Natural killer cell treated with Interleukin-12 subunit alpha and Interleukin-12 subunit beta and Interleukin-15 and Interleukin-18, amount 100 ng/mL, for 72 hours (primary cell): ENCODE data around the gene REV3L. TPM values are rescaled to one million over a fixed set of nuclear protein-coding genes. Genes with fewer than 3 reads are reported as not detected.
"Not testable (repeated sequence)": the region's sequence is repeated elsewhere in the genome, so short reads cannot be mapped to it uniquely, and the experiment has no call there.

Experiments used
- ATAC-seq, 2 donors: fragments of 150-1000 bp; cut with Tn5 transposase in 1 of 2; sonication (Bioruptor Pico), chemical (Tn5 transposase) in 1 of 2; 2 replicates each; pipeline ENCODE4 v1.10.0; 2021
- DNase-seq: peaks from one replicate; pipeline ENCODE4 v3.0.0; 2022; ENCODE audit warnings: low spot score
- H3K27ac Mint-ChIP-seq, 2 donors: 1 replicate in 1 of 2; 2 replicates in 1 of 2; pipeline ENCODE4 v1.8.0; 2022; ENCODE audit warnings: mixed read lengths in 2 of 2, mild to moderate bottlenecking in 1 of 2, moderate library complexity in 1 of 2
- H3K27me3 Mint-ChIP-seq, 2 donors: 1 replicate in 1 of 2; 2 replicates in 1 of 2; pipeline ENCODE4 v1.8.0; 2022; ENCODE audit warnings: mixed read lengths in 2 of 2
- H3K36me3 Mint-ChIP-seq: one replicate; pipeline ENCODE4 v1.8.0; 2022; ENCODE audit warnings: mixed read lengths
- H3K4me1 Mint-ChIP-seq, 2 donors: 1 replicate in 1 of 2; 2 replicates in 1 of 2; pipeline ENCODE4 v1.8.0; 2022; ENCODE audit warnings: low read depth in 2 of 2, mixed read lengths in 2 of 2, mild to moderate bottlenecking in 1 of 2
- H3K4me3 Mint-ChIP-seq: one replicate; pipeline ENCODE4 v1.8.0; 2022; ENCODE audit warnings: mixed read lengths
- H3K9me3 Mint-ChIP-seq: 2 replicates; pipeline ENCODE4 v1.8.0; 2022; ENCODE audit warnings: mixed read lengths
- total RNA-seq, 2 donors: library from RNA; stranded (reverse); gene quantifications; one replicate each; pipeline ENCODE4 v1.2.3, GENCODE V29; 2022

Gene REV3L
- total RNA-seq, 2 donors from 2014 or later: 12.8 to 31.0 TPM

DNA sequence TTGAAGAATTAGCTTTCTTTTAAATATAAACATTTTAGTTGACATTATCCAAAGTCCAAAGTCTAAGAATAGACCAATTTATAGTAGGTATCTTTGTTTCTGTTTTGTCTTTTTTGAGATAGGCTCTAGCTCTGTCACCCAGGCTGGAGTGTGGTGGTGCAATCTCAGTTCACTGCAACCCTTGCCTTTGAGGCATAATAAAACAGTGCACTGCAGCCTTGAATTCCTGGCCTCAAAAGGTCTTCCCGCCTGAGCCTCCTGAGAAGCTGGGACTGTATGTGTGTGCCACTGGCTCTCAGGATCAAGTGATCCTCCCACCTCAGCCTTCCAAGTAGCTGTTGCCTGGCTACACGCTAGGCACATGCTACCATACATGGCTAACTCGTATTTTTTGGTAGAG lies 135.4 kb downstream of the REV3L start:
- ATAC-seq (no peak), DNase-seq (no peak)
- Mint-ChIP-seq H3K9me3 (no peaks in the 10 kb centered on the region), H3K4me1 (no peaks in the 10 kb centered on the region), H3K36me3 (no peaks in the 10 kb centered on the region), H3K27me3 (no peaks in the 10 kb centered on the region), H3K27ac (no peak overlapping the region), H3K4me3 (no peak overlapping the region)

DNA sequence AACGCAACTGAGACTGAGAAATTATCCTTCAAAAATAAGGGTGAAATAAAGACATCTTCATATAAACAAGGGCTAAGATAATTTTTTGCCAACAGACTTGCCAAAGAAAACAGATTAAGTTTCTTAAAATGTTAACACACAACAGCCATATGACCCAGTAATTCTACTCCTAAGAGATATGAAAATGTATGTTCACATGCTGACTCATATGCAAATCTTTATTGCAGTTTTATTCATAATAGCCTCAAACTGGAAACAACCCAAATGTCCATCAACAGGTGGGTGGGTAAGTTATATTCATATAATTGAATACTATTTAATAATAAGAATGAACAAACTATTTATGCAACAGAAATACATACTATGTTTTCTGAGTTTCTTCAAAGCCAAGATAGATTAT lies 140.1 kb downstream of the REV3L start:
- peak overlapping the region; percentile 23 for H3K4me3 Mint-ChIP-seq
- peaks cover 10% of the 10 kb centered on the region for H3K36me3 Mint-ChIP-seq
- peaks cover 4 to 14% of the 10 kb centered on the region in 2 donors for H3K4me1 Mint-ChIP-seq
- H3K9me3 Mint-ChIP-seq: no peaks in the 10 kb centered on the region
- no peak for DNase-seq
- no peaks in the 10 kb centered on the region for H3K27me3 Mint-ChIP-seq
- ATAC-seq: peak in 1 of 2 donors; percentile 64
- H3K27ac Mint-ChIP-seq: peak overlapping the region; percentile 58 to 62

DNA sequence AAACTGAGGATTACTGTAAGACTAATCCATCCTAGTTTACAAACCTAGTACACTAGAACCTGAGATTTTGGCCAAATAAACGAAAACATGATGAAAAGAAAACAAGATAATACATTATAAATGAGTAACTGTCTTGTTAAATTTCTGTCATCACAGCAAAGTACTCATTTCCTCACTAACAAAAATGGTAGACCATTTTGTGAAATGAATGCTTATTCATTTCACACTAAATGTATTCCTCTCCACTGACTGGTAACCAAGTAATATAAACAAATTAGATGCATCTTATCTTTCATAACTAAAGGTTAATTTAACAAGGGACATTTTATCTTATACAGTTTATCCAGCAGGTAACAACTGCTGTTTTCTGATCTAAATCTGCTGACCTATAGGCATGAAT lies 143.7 kb downstream of the REV3L start:
- DNase-seq (no peak), ATAC-seq (peak; percentile 53 to 72)
- Mint-ChIP-seq H3K4me1 (peaks cover 4 to 14% of the 10 kb centered on the region in 2 donors), H3K27me3 (no peaks in the 10 kb centered on the region), H3K4me3 (peak overlapping the region; percentile 51), H3K9me3 (no peaks in the 10 kb centered on the region), H3K36me3 (peaks cover 10% of the 10 kb centered on the region), H3K27ac (peak overlapping the region; percentile 76 to 86)

DNA sequence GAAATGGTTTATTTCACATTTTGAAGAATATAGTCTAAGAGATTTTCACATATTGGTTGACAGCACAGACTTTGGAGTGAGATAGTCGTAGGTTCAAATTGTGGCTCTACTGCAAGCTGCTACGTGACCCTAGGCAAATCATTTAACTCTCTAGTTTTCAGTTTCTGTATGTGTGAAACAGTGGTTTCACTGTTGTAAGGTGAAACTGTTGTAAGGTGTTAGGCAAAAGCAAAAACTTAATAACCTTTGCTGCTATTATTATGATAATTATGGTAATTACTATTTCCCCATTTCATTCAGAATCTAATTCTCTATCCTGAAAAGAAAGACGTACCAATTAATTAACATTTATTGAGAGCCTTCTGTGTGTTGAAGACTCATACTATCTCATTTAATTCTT lies 144.2 kb downstream of the REV3L start:
- Mint-ChIP-seq H3K27ac (peak overlapping the region; percentile 76 to 86), H3K9me3 (no peaks in the 10 kb centered on the region), H3K4me3 (peak overlapping the region; percentile 51), H3K27me3 (no peaks in the 10 kb centered on the region), H3K4me1 (peaks cover 4 to 14% of the 10 kb centered on the region in 2 donors), H3K36me3 (peaks cover 10% of the 10 kb centered on the region)
- no peak for DNase-seq
- ATAC-seq: peak; percentile 91

DNA sequence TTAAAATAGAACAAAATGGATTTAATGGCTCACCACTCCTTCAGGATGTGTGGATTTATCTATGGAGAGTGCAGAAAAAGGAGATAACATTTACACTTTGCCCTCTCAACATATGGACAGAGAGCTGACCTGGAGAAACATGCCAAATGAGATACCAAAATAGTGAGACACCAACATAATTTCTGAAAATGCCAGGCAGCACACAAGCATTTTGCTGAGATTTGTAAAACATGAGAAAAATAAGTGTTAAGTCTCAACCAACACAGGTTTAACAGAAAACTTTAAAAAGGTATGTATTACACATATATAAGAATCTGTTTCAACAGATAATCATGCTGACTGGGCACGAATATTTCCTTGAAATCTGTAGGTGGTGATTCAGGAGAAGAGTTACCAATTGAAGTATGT lies 145.2 kb downstream of the REV3L start:
- Mint-ChIP-seq H3K9me3 (no peaks in the 10 kb centered on the region), H3K27me3 (no peaks in the 10 kb centered on the region), H3K27ac (no peak overlapping the region), H3K36me3 (peaks cover 10% of the 10 kb centered on the region), H3K4me1 (peaks cover 4 to 14% of the 10 kb centered on the region in 2 donors), H3K4me3 (no peak overlapping the region)
- no peak for DNase-seq
- ATAC-seq: no peak

DNA sequence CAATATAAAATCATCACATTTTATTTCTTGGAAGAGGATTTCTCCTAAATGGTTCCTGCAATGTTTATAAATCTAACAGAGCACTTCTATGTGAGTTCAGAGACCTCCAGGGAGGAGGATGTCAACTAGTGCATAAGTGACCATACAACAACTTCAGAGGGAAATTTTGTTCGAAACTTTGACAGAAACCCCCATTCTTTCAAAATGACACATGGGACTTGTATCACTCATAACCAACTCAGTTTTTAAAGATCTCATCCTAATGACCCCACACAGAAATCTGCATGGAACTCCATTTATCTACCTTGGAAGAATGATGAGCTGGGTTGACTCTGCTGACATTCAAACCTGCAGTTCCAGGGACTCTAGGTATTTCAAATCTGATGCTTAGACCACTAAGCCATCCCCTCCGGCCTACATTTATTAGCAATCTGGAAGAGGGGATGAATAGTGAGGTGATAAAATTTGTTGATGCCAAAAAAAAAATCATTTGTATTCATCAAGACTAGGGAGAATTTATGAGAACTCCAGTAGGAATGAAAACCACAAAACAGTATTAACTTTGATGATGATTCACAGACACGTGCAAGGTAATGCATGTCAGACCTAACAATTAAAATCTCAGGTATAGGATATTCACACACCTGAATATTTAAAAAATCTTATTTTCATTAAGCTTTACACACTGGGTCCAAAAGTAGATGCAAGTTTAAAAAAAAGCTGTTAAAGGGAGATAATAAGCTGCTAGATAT lies 153.0 kb downstream of the REV3L start:
- no peaks in the 10 kb centered on the region for H3K27me3 Mint-ChIP-seq
- no peaks in the 10 kb centered on the region for H3K9me3 Mint-ChIP-seq
- H3K36me3 Mint-ChIP-seq: peaks cover 9% of the 10 kb centered on the region
- H3K4me3 Mint-ChIP-seq: no peak overlapping the region
- H3K27ac Mint-ChIP-seq: no peak overlapping the region
- peak in 1 of 2 donors; percentile 58 for ATAC-seq
- DNase-seq: no peak
- no peaks in the 10 kb centered on the region for H3K4me1 Mint-ChIP-seq

DNA sequence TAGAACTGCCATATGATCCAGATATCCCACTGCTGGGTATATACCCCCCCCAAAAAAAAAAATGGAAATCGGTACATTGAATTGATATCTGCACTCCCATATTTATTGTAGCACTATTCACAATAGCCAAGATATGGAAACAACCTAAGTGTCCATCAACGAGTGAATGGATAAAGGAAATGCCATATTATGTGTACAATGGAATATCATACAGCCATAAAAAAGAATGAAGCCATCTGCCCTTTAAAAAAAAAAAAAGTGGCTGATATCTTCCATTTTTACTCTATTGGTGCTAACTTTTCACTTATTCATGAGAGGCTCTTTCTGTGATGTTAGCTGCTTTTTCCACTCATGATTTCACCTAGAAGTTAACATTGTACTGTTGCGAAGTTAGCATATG lies 156.5 kb downstream of the REV3L start:
- Mint-ChIP-seq H3K4me1 (no peaks in the 10 kb centered on the region), H3K27me3 (no peaks in the 10 kb centered on the region), H3K9me3 (no peaks in the 10 kb centered on the region), H3K4me3 (no peak overlapping the region), H3K27ac (no peak overlapping the region), H3K36me3 (peaks cover 9% of the 10 kb centered on the region)
- ATAC-seq (no peak), DNase-seq (no peak)

DNA sequence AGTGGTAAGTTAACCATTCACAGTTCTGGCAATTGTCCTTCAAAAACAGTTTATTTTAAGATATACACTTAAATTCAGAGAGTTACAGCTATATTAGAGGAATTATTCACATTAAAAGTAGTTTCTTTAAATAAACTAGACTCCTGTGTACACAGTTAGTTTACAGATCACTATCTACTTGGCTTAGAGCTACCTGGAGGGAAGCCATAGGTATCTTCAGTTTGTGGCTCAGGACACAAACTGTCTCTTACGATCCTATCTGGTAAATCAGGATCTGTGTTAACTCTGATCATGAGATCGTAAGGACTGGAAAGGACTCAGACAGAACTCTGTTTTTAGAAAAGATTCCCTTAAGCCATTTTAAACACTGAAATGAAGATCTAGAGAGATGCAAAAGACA lies 160.9 kb downstream of the REV3L start:
- DNase-seq: no peak
- H3K9me3 Mint-ChIP-seq: no peaks in the 10 kb centered on the region
- H3K4me3 Mint-ChIP-seq: no peak overlapping the region
- H3K36me3 Mint-ChIP-seq: peaks cover 9% of the 10 kb centered on the region
- no peaks in the 10 kb centered on the region for H3K27me3 Mint-ChIP-seq
- H3K4me1 Mint-ChIP-seq: no peaks in the 10 kb centered on the region
- no peak for ATAC-seq
- H3K27ac Mint-ChIP-seq: no peak overlapping the region

DNA sequence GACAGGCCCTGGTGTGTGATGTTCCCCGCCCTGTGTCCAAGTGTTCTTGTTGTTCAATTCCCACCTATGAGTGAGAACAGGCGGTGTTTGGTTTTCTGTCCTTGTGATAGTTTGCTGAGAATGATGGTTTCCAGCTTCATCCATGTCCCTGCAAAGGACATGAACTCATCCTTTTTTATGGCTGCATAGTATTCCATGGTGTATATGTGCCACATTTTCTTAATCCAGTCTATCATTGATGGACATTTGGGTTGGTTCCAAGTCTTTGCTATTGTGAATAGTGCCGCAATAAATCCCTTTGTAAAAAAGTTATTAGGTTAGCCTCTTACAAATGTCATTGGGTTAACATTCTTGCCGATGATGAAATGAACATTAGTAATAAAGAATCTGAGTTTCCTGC lies 175.1 kb downstream of the REV3L start:
- not testable (repeated sequence) for H3K4me1 Mint-ChIP-seq, H3K27ac Mint-ChIP-seq, H3K9me3 Mint-ChIP-seq, ATAC-seq, H3K27me3 Mint-ChIP-seq, DNase-seq, H3K4me3 Mint-ChIP-seq
- H3K36me3 Mint-ChIP-seq: peaks cover 12% of the 10 kb centered on the region

DNA sequence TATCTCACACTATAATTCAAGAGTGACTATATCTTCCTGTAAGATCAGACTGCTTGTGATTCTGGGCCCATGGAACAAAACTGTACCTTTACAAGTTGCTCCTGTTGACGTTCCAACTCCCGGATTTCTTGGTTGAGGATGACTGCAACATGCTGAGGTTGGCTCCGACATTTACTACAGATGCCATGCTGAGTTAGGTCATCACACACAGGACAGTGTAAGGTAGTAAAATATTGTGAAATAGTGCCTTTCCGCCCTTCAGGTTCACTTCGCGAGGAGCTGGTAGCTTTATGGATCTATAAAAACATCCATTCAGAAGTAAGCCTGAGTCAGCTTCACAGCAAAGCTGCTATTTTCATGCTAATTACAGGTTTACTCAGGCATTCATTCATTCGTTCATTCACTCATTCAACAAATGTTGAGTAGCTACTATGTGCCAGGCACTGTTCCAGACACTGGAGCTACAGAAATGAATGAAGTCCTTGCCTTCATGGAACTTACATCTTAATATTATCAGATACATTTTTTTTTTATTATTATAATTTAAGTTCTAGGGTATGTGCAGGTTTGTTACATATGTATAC lies 175.7 kb downstream of the REV3L start:
- Mint-ChIP-seq H3K9me3 (no peaks in the 10 kb centered on the region), H3K36me3 (peaks cover 12% of the 10 kb centered on the region), H3K4me3 (no peak overlapping the region), H3K27ac (no peak overlapping the region), H3K27me3 (no peaks in the 10 kb centered on the region), H3K4me1 (no peaks in the 10 kb centered on the region)
- no peak for DNase-seq
- ATAC-seq: no peak

DNA sequence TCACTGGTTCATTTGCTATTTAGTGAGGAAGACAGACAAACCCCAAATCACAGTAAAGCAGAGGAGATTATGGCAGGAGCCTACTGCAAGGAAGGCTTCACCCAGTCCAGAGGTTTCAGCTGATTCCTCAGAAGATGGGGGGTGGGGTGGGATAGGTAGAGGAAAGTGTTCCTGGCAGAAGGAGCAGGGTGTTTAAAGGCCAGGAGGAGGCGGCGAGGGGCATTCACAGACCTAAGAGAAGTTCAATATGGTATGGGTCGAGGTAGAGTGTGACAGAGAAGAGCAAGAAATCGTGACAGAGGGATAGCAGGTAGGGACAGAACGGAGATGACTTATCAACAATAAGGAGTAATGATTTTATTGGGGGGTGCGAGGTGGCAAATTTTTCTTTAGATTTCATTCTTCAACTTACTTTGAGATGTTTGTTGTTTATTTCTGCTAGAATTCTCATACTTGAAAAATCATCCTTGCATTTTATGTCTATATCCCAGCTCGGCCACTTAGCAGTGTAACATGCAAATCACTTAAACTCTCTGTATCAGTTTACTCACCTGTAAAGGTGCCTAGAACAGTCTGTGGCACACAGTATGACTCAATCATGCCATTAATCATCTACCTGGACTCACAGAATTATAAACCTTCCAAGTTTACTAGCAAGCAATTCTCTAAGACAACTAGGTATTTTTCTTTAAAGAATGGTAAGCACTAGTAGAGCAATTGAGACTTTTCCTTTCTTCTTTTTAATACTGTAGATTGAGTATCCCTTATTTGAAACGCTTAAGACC lies 176.7 kb downstream of the REV3L start:
- Mint-ChIP-seq H3K36me3 (peaks cover 12% of the 10 kb centered on the region), H3K4me3 (no peak overlapping the region), H3K9me3 (no peaks in the 10 kb centered on the region), H3K27me3 (no peaks in the 10 kb centered on the region), H3K4me1 (no peaks in the 10 kb centered on the region), H3K27ac (no peak overlapping the region)
- ATAC-seq (no peak), DNase-seq (no peak)

DNA sequence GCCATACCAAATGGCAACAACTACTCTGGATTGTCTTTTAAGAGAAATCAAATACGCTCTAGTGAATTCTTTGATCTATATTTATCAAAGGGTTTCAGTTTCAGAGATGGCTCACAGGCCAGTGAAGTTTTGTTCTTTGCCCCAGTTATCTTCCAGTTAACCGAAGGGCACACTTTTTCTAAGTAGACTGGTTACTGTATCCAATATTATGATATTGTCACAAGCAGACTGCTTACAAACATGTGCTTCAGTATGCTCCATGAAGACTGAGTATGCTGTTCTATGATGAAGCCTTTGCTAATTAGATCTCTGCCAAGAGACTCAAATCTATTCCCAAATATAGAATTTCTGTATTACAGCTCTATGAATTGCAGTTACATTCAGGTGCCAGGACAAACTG lies 181.1 kb downstream of the REV3L start:
- ATAC-seq (no peak), DNase-seq (no peak)
- Mint-ChIP-seq H3K36me3 (peaks cover 6% of the 10 kb centered on the region), H3K4me3 (no peak overlapping the region), H3K27me3 (no peaks in the 10 kb centered on the region), H3K27ac (no peak overlapping the region), H3K4me1 (no peaks in the 10 kb centered on the region), H3K9me3 (no peaks in the 10 kb centered on the region)

DNA sequence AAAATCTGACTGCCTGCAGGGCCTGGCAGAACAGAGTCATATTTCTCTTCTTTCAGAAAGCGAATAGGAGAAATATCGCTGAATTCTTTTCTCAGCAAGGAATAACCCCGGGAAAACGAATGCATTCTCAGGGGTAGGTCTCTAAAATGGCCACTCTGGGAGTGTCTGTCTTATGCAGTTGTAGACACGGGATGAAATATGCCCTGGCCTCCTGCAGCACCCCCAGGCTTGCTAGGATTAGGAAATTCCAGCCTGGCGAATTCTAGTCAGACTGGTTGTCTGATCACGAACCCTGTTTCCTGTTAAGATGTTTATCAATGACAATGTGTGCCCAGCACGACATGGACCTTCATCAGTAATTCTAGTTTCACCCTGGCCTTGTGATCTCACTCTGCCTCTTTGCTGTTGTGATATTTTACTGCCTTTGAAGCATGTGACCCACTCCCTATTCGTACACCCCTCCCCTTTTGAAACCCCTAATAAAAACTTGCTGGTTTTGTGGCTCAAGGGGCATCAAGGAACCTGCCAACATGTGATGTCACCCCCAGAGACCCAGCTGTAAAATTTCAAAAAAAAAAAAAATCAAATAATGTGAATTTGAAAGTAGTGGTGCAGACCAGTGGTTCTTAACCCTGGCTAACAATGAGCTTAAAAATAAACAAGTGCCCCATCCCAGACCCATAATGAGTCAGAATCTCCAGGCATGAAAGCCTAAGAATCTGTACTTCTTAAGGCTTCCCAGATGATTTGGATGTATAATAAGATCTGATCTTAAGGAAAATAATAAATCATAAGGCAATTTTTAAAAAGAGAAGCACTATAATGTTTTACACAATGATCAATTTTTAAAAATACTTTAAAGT lies 181.8 kb downstream of the REV3L start:
- not testable (repeated sequence) for H3K27me3 Mint-ChIP-seq, H3K27ac Mint-ChIP-seq, H3K36me3 Mint-ChIP-seq, H3K9me3 Mint-ChIP-seq, H3K4me3 Mint-ChIP-seq, DNase-seq, ATAC-seq, H3K4me1 Mint-ChIP-seq
